Stimulated activated CD8-positive, alpha-beta memory T cell treated with anti-CD3 and anti-CD28 coated beads, Interleukin-15, amount 100 ng/mL, for 48 hours (primary cell): Measurements from ENCODE around the gene DYRK1B.

ENCODE experiments used
- DNase-seq, 2 donors: peaks; one replicate each; pipeline ENCODE4 v3.0.0-alpha.2; 2020; ENCODE audit warnings: low read depth in 2 of 2

DYRK1B gene

GRCh38 chr19:39858541-39858940 is 24.6 kb upstream of the DYRK1B start:
- DNase-seq: no peak

- no peak for DNase-seq
Measured at GRCh38 chr19:39852882-39853281, 18.9 kb upstream of the DYRK1B start.

- no peak for DNase-seq
Measured at GRCh38 chr19:39850892-39851291, 16.9 kb upstream of the DYRK1B start.

- no peak for DNase-seq
Measured at GRCh38 chr19:39848392-39848791, 14.4 kb upstream of the DYRK1B start.

- no peak for DNase-seq
Measured at GRCh38 chr19:39847525-39847924, 13.6 kb upstream of the DYRK1B start.

- no peak for DNase-seq
Measured at GRCh38 chr19:39846678-39847486, 12.9 kb upstream of the DYRK1B start.

GRCh38 chr19:39845933-39846677 is 12.1 kb upstream of the DYRK1B start, which contains the start of gene FBL:
Gene FBL, minus strand, starts transcription at chr19:39846379. Its CDS starts 79 bp downstream, at chr19:39846300.
- peak; percentile 94 for DNase-seq

- DNase-seq: no peak
Measured at GRCh38 chr19:39845584-39845932, 11.6 kb upstream of the DYRK1B start.

GRCh38 chr19:39845172-39845571 is 11.2 kb upstream of the DYRK1B start:
- no peak for DNase-seq

- DNase-seq: no peak
Measured at GRCh38 chr19:39843919-39844793, 10.2 kb upstream of the DYRK1B start.

GRCh38 chr19:39842693-39843435 is 8.9 kb upstream of the DYRK1B start:
- DNase-seq: no peak

GRCh38 chr19:39841041-39841440 is 7.1 kb upstream of the DYRK1B start:
- no peak for DNase-seq

- no peak for DNase-seq
Measured at GRCh38 chr19:39840492-39840891, 6.5 kb upstream of the DYRK1B start.

- no peak for DNase-seq
Measured at GRCh38 chr19:39839678-39840327, 5.8 kb upstream of the DYRK1B start.

- DNase-seq: no peak
Measured at GRCh38 chr19:39838569-39838968, 4.6 kb upstream of the DYRK1B start.

- DNase-seq: no peak
Measured at GRCh38 chr19:39837978-39838377, 4.0 kb upstream of the DYRK1B start.

GRCh38 chr19:39834287-39834841 is 402 bp upstream of the DYRK1B start:
- no peak for DNase-seq

GRCh38 chr19:39833160-39833463 is 850 bp downstream of the DYRK1B start:
- no peak for DNase-seq

- DNase-seq: no peak
Measured at GRCh38 chr19:39832341-39833083, 1.4 kb downstream of the DYRK1B start.

- DNase-seq: no peak
Measured at GRCh38 chr19:39831679-39832078, 2.3 kb downstream of the DYRK1B start.
